K562 treated with DMSO at 1 percent for 12 hours (cell line): ENCODE results near the gene PANX3. TPM values are rescaled to one million over a fixed set of nuclear protein-coding genes. Genes with fewer than 3 reads are reported as not detected.

Experiments
- total RNA-seq: library from RNA; unstranded; fragments of 300-600 nt; gene quantifications from 2 replicates; pipeline ENCODE4 v1.2.3, GENCODE V29; 2022; ENCODE audit not compliant: insufficient read depth

The PANX3 gene, protein sequence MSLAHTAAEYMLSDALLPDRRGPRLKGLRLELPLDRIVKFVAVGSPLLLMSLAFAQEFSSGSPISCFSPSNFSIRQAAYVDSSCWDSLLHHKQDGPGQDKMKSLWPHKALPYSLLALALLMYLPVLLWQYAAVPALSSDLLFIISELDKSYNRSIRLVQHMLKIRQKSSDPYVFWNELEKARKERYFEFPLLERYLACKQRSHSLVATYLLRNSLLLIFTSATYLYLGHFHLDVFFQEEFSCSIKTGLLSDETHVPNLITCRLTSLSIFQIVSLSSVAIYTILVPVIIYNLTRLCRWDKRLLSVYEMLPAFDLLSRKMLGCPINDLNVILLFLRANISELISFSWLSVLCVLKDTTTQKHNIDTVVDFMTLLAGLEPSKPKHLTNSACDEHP
- 0.88 and 1.4 TPM in 2 replicates for total RNA-seq

DNA sequence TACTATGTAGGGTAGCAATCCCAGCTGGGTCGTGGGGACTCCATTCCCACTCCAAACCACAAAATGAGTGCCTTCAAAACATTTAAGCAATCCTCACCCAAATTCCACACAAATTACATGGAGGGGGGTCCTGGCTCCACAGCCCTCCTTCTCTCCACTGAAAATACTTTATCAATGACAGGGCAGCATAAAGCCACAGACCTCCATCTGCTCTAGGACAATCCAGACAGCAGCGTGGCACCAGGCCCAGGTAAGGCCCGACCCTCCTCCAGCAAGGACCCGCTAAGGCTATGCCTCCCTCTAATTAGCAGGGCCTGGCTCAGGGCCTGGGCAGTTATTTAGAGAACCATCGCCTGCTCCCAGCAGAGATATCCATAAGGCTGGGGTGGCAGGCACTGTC lies at the start of gene PANX3:
Gene PANX3 (plus strand): TSS at position 365 of the 400 bp plus-strand sequence. CDS start 129 bp downstream, outside the sequence.

DNA sequence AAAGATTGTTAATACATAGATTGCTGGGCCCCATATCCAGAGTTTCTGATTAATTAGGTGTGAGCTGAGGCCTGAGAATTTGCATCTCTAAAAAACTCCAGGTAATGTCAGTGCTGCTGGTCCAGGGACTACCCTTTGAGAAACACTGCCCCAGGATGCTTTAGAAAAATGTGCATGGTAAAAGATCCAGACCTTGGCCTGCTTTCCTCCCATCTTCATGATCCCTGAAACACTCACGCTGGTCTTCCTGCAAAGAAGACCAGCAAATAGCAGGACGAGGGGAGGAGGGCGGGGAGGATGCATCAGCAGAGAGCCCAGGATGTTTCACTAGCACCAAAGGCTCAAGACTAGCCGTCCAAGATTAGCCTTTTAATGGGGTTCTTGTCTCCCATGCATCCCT lies 41.5 kb upstream of the PANX3 start, which contains the start of gene OR8A1:
Gene OR8A1 (plus strand): TSS at position 301 of the 400 bp plus-strand sequence. CDS start 123 bp downstream, outside the sequence.

DNA sequence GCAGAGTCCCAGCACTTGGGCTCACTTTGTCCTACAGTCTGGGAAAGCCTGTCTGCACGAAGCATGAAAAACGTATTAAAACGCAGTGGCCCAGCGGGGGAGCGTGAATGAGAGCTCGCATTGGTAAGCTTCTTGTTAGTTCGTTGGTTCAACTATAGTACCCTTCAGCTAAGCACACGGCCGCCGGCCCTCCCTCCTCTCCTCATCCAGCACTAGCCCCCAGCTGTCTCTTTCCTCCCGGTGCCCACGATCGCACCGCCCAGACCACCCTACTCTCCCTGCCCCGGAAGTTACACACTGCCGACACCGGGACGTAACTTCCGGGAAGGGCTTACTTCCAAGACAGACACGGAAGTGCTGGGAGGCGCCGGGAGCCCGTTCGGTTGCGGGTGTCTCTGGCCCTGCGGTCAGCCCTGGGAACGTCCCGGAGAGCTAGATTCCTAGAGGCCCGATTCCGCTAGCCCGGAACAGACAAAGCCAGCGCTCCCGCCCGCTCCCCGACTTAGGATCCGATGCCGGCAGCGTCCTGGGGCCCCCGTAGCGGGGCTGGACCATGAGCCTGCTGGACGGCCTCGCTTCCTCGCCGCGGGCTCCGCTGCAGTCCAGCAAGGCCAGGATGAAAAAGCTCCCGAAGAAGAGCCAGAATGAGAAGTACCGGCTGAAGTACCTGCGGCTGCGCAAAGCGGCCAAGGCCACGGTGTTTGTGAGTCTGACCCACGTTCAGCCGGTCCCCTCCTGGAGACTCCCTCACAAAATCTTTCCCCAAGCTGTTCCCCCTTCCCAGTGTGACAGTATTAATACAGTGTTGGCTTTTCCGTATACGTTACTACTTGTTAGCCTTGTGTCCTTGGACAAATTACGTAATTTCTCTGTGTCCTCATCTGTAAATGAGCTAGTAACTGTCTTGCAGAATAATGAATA lies 11.6 kb downstream of the PANX3 start, which contains the start of gene TBRG1:
Gene TBRG1 (plus strand): TSS at position 334 of the 921 bp plus-strand sequence. CDS start 220 bp downstream, at position 554.

Other genes with a start within 250 kb of the PANX3 start
- gene OR8B2, start 226.9 kb upstream of the PANX3 start, total RNA-seq, result not detected in 2 replicates
- gene OR8B3, start 212.4 kb upstream of the PANX3 start, total RNA-seq, result not detected in 2 replicates
- not detected in 2 replicates for gene OR8B4, start 186.6 kb upstream of the PANX3 start, total RNA-seq
- not detected in 2 replicates for gene OR8B8, start 165.7 kb upstream of the PANX3 start, total RNA-seq
- gene OR8B12, start 67.8 kb upstream of the PANX3 start, total RNA-seq, result not detected in 2 replicates
- gene OR8A1, start 41.4 kb upstream of the PANX3 start, total RNA-seq, result 0.19 and 0.20 TPM in 2 replicates
- gene TBRG1, start 11.4 kb downstream of the PANX3 start, total RNA-seq, result 14.3 and 38.0 TPM in 2 replicates
- 1.3 and 3.1 TPM in 2 replicates for gene SIAE, start 62.3 kb downstream of the PANX3 start, total RNA-seq
- 5.3 and 8.6 TPM in 2 replicates for gene SPA17, start 62.5 kb downstream of the PANX3 start, total RNA-seq
- gene NRGN, start 128.5 kb downstream of the PANX3 start, total RNA-seq, result 9.5 and 12.0 TPM in 2 replicates
- gene VSIG2, start 140.8 kb downstream of the PANX3 start, total RNA-seq, result not detected in 2 replicates
- 0.78 and 1.8 TPM in 2 replicates for gene ESAM, start 150.9 kb downstream of the PANX3 start, total RNA-seq
- gene MSANTD2, start 189.0 kb downstream of the PANX3 start, total RNA-seq, result 2.2 and 11.2 TPM in 2 replicates